ENCODE data around the gene SRSF3.

DNA sequence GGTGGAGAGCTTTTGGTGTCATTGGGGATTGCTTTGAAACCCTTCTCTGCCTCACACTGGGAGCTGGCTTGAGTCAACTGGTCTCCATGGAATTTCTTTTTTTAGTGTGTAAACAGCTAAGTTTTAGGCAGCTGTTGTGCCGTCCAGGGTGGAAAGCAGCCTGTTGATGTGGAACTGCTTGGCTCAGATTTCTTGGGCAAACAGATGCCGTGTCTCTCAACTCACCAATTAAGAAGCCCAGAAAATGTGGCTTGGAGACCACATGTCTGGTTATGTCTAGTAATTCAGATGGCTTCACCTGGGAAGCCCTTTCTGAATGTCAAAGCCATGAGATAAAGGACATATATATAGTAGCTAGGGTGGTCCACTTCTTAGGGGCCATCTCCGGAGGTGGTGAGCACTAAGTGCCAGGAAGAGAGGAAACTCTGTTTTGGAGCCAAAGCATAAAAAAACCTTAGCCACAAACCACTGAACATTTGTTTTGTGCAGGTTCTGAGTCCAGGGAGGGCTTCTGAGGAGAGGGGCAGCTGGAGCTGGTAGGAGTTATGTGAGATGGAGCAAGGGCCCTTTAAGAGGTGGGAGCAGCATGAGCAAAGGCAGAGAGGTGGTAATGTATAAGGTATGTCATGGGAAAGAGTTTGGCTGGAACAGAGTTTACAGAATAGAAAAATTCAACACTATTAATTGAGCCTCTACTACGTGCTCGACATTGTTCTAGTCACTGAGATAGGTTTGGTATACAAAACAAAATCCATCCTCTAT is 31.2 kb downstream of the SRSF3 start:
- TF ChIP-seq, protein P1, sequence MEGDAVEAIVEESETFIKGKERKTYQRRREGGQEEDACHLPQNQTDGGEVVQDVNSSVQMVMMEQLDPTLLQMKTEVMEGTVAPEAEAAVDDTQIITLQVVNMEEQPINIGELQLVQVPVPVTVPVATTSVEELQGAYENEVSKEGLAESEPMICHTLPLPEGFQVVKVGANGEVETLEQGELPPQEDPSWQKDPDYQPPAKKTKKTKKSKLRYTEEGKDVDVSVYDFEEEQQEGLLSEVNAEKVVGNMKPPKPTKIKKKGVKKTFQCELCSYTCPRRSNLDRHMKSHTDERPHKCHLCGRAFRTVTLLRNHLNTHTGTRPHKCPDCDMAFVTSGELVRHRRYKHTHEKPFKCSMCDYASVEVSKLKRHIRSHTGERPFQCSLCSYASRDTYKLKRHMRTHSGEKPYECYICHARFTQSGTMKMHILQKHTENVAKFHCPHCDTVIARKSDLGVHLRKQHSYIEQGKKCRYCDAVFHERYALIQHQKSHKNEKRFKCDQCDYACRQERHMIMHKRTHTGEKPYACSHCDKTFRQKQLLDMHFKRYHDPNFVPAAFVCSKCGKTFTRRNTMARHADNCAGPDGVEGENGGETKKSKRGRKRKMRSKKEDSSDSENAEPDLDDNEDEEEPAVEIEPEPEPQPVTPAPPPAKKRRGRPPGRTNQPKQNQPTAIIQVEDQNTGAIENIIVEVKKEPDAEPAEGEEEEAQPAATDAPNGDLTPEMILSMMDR (IDR thresholded peaks at IDR 0.05): no peak
- TF ChIP-seq POLR2AphosphoS5 (IDR thresholded peaks at IDR 0.05): no peak
- no peak for TF ChIP-seq EP300 (IDR thresholded peaks at IDR 0.05)

All from gastroesophageal sphincter (tissue), 3 donors.